DND-41 (cell line): ENCODE data around the gene TNFAIP8.

Source experiments
- EZH2 ChIP-seq: IDR thresholded peaks from 3 replicates; pipeline ENCODE4 v1.6.1; 2012; ENCODE audit warnings: borderline replicate concordance, low read depth, mild to moderate bottlenecking, moderate library complexity, low read length, inconsistent platforms; ENCODE audit not compliant: severe bottlenecking
- TF ChIP-seq, protein P1 (sequence below): IDR thresholded peaks from 2 replicates; pipeline ENCODE4 v1.5.1; 2012; ENCODE audit warnings: borderline replicate concordance, low read length, moderate library complexity, mild to moderate bottlenecking; ENCODE audit not compliant: poor library complexity, severe bottlenecking; ENCODE audit errors: extremely low read depth

- TF ChIP-seq, protein P1, sequence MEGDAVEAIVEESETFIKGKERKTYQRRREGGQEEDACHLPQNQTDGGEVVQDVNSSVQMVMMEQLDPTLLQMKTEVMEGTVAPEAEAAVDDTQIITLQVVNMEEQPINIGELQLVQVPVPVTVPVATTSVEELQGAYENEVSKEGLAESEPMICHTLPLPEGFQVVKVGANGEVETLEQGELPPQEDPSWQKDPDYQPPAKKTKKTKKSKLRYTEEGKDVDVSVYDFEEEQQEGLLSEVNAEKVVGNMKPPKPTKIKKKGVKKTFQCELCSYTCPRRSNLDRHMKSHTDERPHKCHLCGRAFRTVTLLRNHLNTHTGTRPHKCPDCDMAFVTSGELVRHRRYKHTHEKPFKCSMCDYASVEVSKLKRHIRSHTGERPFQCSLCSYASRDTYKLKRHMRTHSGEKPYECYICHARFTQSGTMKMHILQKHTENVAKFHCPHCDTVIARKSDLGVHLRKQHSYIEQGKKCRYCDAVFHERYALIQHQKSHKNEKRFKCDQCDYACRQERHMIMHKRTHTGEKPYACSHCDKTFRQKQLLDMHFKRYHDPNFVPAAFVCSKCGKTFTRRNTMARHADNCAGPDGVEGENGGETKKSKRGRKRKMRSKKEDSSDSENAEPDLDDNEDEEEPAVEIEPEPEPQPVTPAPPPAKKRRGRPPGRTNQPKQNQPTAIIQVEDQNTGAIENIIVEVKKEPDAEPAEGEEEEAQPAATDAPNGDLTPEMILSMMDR: peak; percentile 66
- TF ChIP-seq EZH2: no peak
These were observed 79.8 kb downstream of the TNFAIP8 start for GRCh38 chr5:119435436-119436132.
